ENCODE measurements around the gene C20orf202. TPM values are rescaled to one million over a fixed set of nuclear protein-coding genes. Genes with fewer than 3 reads are reported as not detected.

Gene C20orf202
- total RNA-seq, 4 donors from 2014 or later = 0.73 to 0.83 TPM; not detected in 2

DNA sequence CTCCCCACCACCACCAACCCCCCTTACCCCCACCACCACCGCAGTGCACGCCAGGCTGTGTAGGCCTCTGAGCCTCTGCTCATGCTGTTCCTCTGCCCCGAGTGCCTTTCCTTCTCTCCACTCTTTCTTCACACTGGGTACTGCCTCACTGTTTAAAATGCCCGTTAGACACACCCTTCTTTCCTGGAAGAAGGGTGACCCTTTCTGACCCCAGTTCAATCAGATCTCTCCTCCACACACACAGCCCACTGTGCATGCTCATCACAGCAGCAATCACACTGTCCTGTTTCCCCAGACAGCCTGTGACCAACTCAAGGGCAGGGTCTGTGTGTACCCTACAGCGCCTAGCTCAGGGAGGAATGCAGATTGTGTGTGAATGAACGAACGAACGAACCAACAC is 28.5 kb upstream of the C20orf202 start:
- intact Hi-C loops (cut with DNase I; ENCODE audit: low total_unique reads) = no loop called here
- Histone ChIP-seq H3K4me3 (no peak overlapping the region), H3K27me3 (no peaks in the 10 kb centered on the region), H3K36me3 (no peaks in the 10 kb centered on the region), H3K4me1 (no peaks in the 10 kb centered on the region), H3K27ac (no peak overlapping the region), H3K9me3 (no peaks in the 10 kb centered on the region)
- DNase-seq = no peak
- TF ChIP-seq, protein P1, sequence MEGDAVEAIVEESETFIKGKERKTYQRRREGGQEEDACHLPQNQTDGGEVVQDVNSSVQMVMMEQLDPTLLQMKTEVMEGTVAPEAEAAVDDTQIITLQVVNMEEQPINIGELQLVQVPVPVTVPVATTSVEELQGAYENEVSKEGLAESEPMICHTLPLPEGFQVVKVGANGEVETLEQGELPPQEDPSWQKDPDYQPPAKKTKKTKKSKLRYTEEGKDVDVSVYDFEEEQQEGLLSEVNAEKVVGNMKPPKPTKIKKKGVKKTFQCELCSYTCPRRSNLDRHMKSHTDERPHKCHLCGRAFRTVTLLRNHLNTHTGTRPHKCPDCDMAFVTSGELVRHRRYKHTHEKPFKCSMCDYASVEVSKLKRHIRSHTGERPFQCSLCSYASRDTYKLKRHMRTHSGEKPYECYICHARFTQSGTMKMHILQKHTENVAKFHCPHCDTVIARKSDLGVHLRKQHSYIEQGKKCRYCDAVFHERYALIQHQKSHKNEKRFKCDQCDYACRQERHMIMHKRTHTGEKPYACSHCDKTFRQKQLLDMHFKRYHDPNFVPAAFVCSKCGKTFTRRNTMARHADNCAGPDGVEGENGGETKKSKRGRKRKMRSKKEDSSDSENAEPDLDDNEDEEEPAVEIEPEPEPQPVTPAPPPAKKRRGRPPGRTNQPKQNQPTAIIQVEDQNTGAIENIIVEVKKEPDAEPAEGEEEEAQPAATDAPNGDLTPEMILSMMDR (IDR thresholded peaks at IDR 0.05) = no peak
- TF ChIP-seq POLR2A (IDR thresholded peaks at IDR 0.05) = no peak

GRCh38 chr20:1177680-1178079 is 25.6 kb upstream of the C20orf202 start:
- Histone ChIP-seq H3K36me3 (no peaks in the 10 kb centered on the region), H3K9me3 (no peaks in the 10 kb centered on the region), H3K4me3 (no peak overlapping the region), H3K27me3 (no peaks in the 10 kb centered on the region), H3K27ac (no peak overlapping the region), H3K4me1 (no peaks in the 10 kb centered on the region)
- TF ChIP-seq, protein P1 (IDR thresholded peaks at IDR 0.05) = no peak
- TF ChIP-seq POLR2A (IDR thresholded peaks at IDR 0.05) = no peak
- no peak for DNase-seq
- intact Hi-C loops (cut with DNase I; ENCODE audit: low total_unique reads) = no loop called here

- intact Hi-C loops (cut with DNase I; ENCODE audit: low total_unique reads) = no loop called here
- no peak for DNase-seq
- Histone ChIP-seq H3K4me1 (no peaks in the 10 kb centered on the region), H3K27me3 (no peaks in the 10 kb centered on the region), H3K27ac (no peak overlapping the region), H3K36me3 (no peaks in the 10 kb centered on the region), H3K9me3 (no peaks in the 10 kb centered on the region), H3K4me3 (no peak overlapping the region)
- TF ChIP-seq, protein P1 (IDR thresholded peaks at IDR 0.05) = no peak
- TF ChIP-seq POLR2A (IDR thresholded peaks at IDR 0.05) = no peak
Measured at GRCh38 chr20:1178103-1178502, 25.2 kb upstream of the C20orf202 start.

DNA sequence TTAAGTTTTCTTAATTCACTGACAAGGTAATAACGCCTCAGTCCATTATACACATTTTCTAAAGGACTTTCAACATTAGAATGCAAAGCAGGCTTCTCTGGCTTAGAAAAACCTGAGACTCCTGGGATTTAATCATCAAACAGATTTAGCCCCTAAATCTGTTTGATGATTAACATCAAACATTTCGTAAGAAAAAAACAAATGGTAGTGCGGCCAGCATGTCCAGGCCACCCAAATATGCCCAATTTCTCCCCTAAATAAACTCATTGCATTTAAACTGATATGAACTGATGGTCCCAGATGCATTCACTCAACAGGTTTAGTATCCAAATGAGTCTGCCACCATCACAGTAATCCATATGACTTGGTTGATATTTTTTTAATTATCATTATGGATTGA is 24.6 kb upstream of the C20orf202 start:
- TF ChIP-seq, protein P1 (IDR thresholded peaks at IDR 0.05) = no peak
- no peak for TF ChIP-seq POLR2A (IDR thresholded peaks at IDR 0.05)
- Histone ChIP-seq H3K36me3 (no peaks in the 10 kb centered on the region), H3K9me3 (no peaks in the 10 kb centered on the region)

GRCh38 chr20:1180949-1181348 is 22.3 kb upstream of the C20orf202 start:
- intact Hi-C loops (cut with DNase I; ENCODE audit: low total_unique reads) = no loop called here

More for the DNA sequence above, 24.6 kb upstream of the C20orf202 start:
- intact Hi-C loops (cut with DNase I; ENCODE audit: low total_unique reads) = no loop called here
- Histone ChIP-seq H3K4me3 (no peak overlapping the region), H3K27ac (no peak overlapping the region), H3K27me3 (no peaks in the 10 kb centered on the region), H3K4me1 (no peaks in the 10 kb centered on the region)
- no peak for DNase-seq

More at GRCh38 chr20:1180949-1181348, 22.3 kb upstream of the C20orf202 start:
- H3K36me3 ChIP-seq = no peaks in the 10 kb centered on the region
- H3K27me3 ChIP-seq = peaks cover 2 to 3% of the 10 kb centered on the region in 2 donors
- TF ChIP-seq POLR2A (IDR thresholded peaks at IDR 0.05) = no peak
- TF ChIP-seq, protein P1 (IDR thresholded peaks at IDR 0.05) = no peak
- peaks cover 0 to 11% of the 10 kb centered on the region in 2 donors for H3K4me1 ChIP-seq
- no peaks in the 10 kb centered on the region for H3K9me3 ChIP-seq
- no peak overlapping the region for H3K4me3 ChIP-seq
- no peak overlapping the region for H3K27ac ChIP-seq
- no peak for DNase-seq
